ENCODE data around the gene SLC43A2.

DNA sequence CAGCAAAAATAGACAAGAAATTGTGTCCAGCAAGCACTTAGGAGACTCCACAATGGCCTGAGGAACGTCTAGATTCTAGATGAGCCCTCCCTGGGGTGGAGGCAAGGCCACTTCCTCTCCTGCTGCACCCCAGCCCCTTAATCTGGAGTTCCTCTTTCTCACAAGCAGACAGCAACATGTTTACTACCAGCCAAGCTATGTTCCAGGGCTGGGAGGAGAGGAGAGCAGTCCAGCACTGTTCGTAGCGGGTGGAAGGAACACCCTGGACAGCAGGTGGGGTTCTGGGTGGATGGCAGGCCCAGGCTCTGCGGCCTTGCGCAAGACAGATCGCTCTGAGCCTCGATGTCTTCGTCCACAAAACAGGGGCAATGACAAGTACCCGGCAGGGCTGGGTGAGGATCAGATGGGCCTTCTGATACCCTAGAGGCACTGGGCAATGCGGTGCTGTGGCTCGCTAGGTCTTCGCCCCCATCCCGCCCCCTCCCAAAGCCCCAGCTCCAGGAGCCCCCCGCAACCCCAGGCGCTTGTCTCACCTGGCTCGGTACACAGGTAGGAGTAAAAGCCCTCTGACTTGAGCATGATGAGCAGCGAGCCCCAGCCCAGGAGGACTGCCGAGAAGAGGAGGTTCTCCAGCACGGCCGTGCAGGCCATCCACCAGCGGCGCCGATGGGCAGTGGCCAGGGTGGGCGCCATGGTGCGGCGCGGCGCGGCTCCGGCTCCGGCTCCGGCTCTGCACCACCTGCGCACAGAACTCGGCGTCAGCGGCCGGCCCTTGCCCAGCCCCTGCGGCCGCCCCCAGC lies 1.3 kb downstream of the SLC43A2 start:
- TF ChIP-seq CTCF (IDR thresholded peaks at IDR 0.05) (no peak), POLR2A (IDR thresholded peaks at IDR 0.05) (peak in 2 of 3 donors; percentile 23 to 70)

Data from body of pancreas (tissue), 4 donors.